ENCODE measurements around the gene FASLG.

The FASLG gene

GRCh38 chr1:172670316-172670715, 11.4 kb downstream of the FASLG start:
- no peak overlapping the region for H3K9ac ChIP-seq (ENCODE audit: low read length)
- H3K79me2 ChIP-seq (ENCODE audit: insufficient read depth, low read length): no peaks in the 10 kb centered on the region
- H4K20me1 ChIP-seq (ENCODE audit: insufficient read depth, low read length): no peaks in the 10 kb centered on the region
- H3K9me2 ChIP-seq (ENCODE audit: low read depth, low read length): no peaks in the 10 kb centered on the region
- H3K36me3 ChIP-seq (ENCODE audit: insufficient read depth, low read length): no peaks in the 10 kb centered on the region
- TF ChIP-seq EZH2 (IDR thresholded peaks at IDR 0.05; ENCODE audit: borderline replicate concordance, low read length) (no peak), CTCF (IDR thresholded peaks at IDR 0.05; ENCODE audit: low read length) (no peak)
- H3K27me3 ChIP-seq (ENCODE audit: insufficient read depth, low read length): no peaks in the 10 kb centered on the region
- H3K4me2 ChIP-seq (ENCODE audit: low read length): no peak overlapping the region
- no peaks in the 10 kb centered on the region for H3K4me1 ChIP-seq (ENCODE audit: insufficient read depth, low read length, severe bottlenecking)
- H3K4me3 ChIP-seq (ENCODE audit: low read depth, low read length, poor library complexity, severe bottlenecking): no peak overlapping the region
- no peaks in the 10 kb centered on the region for H3F3A ChIP-seq (ENCODE audit: insufficient read depth, low read length)
- no peak overlapping the region for H3K27ac ChIP-seq (ENCODE audit: low read depth, low read length, poor library complexity, severe bottlenecking)
- H2AFZ ChIP-seq (ENCODE audit: low read length): no peak overlapping the region
- H3K9me3 ChIP-seq (ENCODE audit: low read length): no peaks in the 10 kb centered on the region

GRCh38 chr1:172670791-172671190, 11.9 kb downstream of the FASLG start:
- H3K9ac ChIP-seq (ENCODE audit: low read length): no peak overlapping the region
- no peaks in the 10 kb centered on the region for H3F3A ChIP-seq (ENCODE audit: insufficient read depth, low read length)
- no peaks in the 10 kb centered on the region for H3K9me2 ChIP-seq (ENCODE audit: low read depth, low read length)
- no peaks in the 10 kb centered on the region for H3K27me3 ChIP-seq (ENCODE audit: insufficient read depth, low read length)
- no peak overlapping the region for H2AFZ ChIP-seq (ENCODE audit: low read length)
- no peak overlapping the region for H3K27ac ChIP-seq (ENCODE audit: low read depth, low read length, poor library complexity, severe bottlenecking)
- H3K9me3 ChIP-seq (ENCODE audit: low read length): no peaks in the 10 kb centered on the region
- H3K79me2 ChIP-seq (ENCODE audit: insufficient read depth, low read length): no peaks in the 10 kb centered on the region
- H3K4me2 ChIP-seq (ENCODE audit: low read length): no peak overlapping the region
- H3K4me1 ChIP-seq (ENCODE audit: insufficient read depth, low read length, severe bottlenecking): no peaks in the 10 kb centered on the region
- no peak overlapping the region for H3K4me3 ChIP-seq (ENCODE audit: low read depth, low read length, poor library complexity, severe bottlenecking)
- no peaks in the 10 kb centered on the region for H4K20me1 ChIP-seq (ENCODE audit: insufficient read depth, low read length)
- TF ChIP-seq CTCF (IDR thresholded peaks at IDR 0.05; ENCODE audit: low read length): no peak
- no peaks in the 10 kb centered on the region for H3K36me3 ChIP-seq (ENCODE audit: insufficient read depth, low read length)

- Histone ChIP-seq H3F3A (ENCODE audit: insufficient read depth, low read length) (no peaks in the 10 kb centered on the region), H3K36me3 (ENCODE audit: insufficient read depth, low read length) (no peaks in the 10 kb centered on the region), H2AFZ (ENCODE audit: low read length) (no peak overlapping the region), H3K4me3 (ENCODE audit: low read depth, low read length, poor library complexity, severe bottlenecking) (no peak overlapping the region), H3K9ac (ENCODE audit: low read length) (no peak overlapping the region), H4K20me1 (ENCODE audit: insufficient read depth, low read length) (no peaks in the 10 kb centered on the region), H3K9me2 (ENCODE audit: low read depth, low read length) (no peaks in the 10 kb centered on the region), H3K79me2 (ENCODE audit: insufficient read depth, low read length) (no peaks in the 10 kb centered on the region), H3K27ac (ENCODE audit: low read depth, low read length, poor library complexity, severe bottlenecking) (no peak overlapping the region), H3K9me3 (ENCODE audit: low read length) (no peaks in the 10 kb centered on the region), H3K4me2 (ENCODE audit: low read length) (no peak overlapping the region), H3K4me1 (ENCODE audit: insufficient read depth, low read length, severe bottlenecking) (no peaks in the 10 kb centered on the region), H3K27me3 (ENCODE audit: insufficient read depth, low read length) (no peaks in the 10 kb centered on the region)
- TF ChIP-seq CTCF (IDR thresholded peaks at IDR 0.05; ENCODE audit: low read length) (no peak), EZH2 (IDR thresholded peaks at IDR 0.05; ENCODE audit: borderline replicate concordance, low read length) (no peak)
Observed at GRCh38 chr1:172671591-172671990, 12.7 kb downstream of the FASLG start.
